ENCODE measurements around the gene OLFML1. TPM values are rescaled to one million over a fixed set of nuclear protein-coding genes. Genes with fewer than 3 reads are reported as not detected.

The OLFML1 gene
- total and polyA plus RNA-seq, 9 donors, result 16.3 to 114 (median 38.8) TPM

DNA sequence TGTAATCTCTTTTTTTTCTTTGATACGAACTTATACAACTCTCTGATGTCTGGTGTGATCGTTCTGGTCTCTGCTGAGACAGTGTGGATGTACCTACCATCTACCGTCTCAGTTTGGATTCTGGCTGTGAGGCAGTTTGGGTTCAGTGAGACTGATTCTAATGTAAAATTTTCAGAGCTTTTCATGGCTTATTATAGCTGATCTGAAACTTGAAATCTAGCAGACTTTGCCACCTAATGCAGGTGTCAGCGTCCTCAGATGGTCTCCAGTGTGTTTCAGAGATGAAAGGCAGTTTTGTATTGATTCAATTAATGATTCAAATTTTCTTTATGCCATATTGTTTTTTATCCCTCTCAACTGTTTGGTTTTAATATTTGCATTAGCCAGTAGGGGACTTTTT, 64.4 kb downstream of the OLFML1 start:
- no peak overlapping the region for H3K27ac ChIP-seq
- WGBS, 3 donors, result 64 to 80% (median 73%) methylated on average over 4 of the region's 4 CpGs
- no peaks in the 10 kb centered on the region for H3K27me3 ChIP-seq
- H3K4me1 ChIP-seq (ENCODE audit: insufficient read depth), result no peaks in the 10 kb centered on the region
- H3K4me3 ChIP-seq, result no peak overlapping the region
- TF ChIP-seq POLR2A (IDR thresholded peaks at IDR 0.05) (no peak), EP300 (IDR thresholded peaks at IDR 0.05) (no peak)
- TF ChIP-seq, protein P1, sequence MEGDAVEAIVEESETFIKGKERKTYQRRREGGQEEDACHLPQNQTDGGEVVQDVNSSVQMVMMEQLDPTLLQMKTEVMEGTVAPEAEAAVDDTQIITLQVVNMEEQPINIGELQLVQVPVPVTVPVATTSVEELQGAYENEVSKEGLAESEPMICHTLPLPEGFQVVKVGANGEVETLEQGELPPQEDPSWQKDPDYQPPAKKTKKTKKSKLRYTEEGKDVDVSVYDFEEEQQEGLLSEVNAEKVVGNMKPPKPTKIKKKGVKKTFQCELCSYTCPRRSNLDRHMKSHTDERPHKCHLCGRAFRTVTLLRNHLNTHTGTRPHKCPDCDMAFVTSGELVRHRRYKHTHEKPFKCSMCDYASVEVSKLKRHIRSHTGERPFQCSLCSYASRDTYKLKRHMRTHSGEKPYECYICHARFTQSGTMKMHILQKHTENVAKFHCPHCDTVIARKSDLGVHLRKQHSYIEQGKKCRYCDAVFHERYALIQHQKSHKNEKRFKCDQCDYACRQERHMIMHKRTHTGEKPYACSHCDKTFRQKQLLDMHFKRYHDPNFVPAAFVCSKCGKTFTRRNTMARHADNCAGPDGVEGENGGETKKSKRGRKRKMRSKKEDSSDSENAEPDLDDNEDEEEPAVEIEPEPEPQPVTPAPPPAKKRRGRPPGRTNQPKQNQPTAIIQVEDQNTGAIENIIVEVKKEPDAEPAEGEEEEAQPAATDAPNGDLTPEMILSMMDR (IDR thresholded peaks at IDR 0.05), result no peak
- intact Hi-C loops (cut with DNase I), result no loop called here
- H3K36me3 ChIP-seq, result no peaks in the 10 kb centered on the region
- H3K9me3 ChIP-seq, result no peaks in the 10 kb centered on the region
- no peak for DNase-seq

DNA sequence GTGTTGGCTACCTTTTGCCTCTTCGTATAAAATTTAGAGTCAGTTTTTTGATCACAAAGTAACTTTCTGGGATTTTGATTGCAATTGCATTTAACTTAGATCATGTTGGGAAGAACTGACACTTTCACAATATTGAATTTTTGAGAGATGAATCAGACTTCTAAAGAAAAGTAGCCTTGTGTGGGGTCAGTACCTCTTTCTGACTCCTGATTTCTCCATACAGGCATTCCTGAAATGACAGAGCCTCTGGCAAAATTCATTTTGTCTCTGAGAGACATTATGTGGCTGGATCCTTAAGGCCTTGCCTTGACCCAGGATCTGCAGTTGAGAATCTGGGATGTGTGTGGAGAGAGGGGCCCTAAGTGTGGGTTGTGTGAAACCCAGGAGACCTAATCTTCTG, 66.3 kb downstream of the OLFML1 start:
- intact Hi-C loops (cut with DNase I), result no loop called here
- Histone ChIP-seq H3K27me3 (no peaks in the 10 kb centered on the region), H3K27ac (no peak overlapping the region), H3K36me3 (no peaks in the 10 kb centered on the region), H3K4me3 (no peak overlapping the region), H3K9me3 (no peaks in the 10 kb centered on the region), H3K4me1 (ENCODE audit: insufficient read depth) (no peaks in the 10 kb centered on the region)
- 81 to 95% (median 87%) methylated on average over 1 of the region's 1 CpG for WGBS, 3 donors
- no peak for TF ChIP-seq EP300 (IDR thresholded peaks at IDR 0.05)
- no peak for TF ChIP-seq POLR2A (IDR thresholded peaks at IDR 0.05)
- TF ChIP-seq, protein P1 (IDR thresholded peaks at IDR 0.05), result no peak
- DNase-seq, result no peak

DNA sequence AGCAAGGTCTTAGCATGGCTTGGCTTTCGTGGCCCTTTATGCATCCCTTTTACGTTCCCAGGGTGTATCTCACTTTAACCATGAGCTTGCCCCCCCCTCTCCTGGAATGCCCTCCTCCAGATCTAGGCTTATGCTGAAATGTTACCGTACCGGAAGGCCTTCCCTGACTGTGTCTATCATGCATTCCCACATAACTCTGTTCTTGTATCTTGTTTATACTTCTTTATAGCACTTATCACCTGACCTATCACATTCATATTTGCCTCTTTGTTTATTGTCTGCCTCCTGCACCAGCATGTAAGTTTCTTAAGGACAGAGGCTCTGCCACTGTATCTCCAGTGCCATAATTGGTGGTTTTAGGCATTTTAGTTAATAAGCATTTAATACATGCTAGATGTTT, 67.4 kb downstream of the OLFML1 start:
- H3K4me1 ChIP-seq (ENCODE audit: insufficient read depth), result no peaks in the 10 kb centered on the region
- no peaks in the 10 kb centered on the region for H3K36me3 ChIP-seq
- no peaks in the 10 kb centered on the region for H3K9me3 ChIP-seq
- H3K27ac ChIP-seq, result no peak overlapping the region
- 89 to 93% (median 89%) methylated on average over 4 of the region's 4 CpGs for WGBS, 3 donors
- no peak for DNase-seq
- intact Hi-C loops (cut with DNase I), result no loop called here
- TF ChIP-seq EP300 (IDR thresholded peaks at IDR 0.05), result no peak
- TF ChIP-seq, protein P1 (IDR thresholded peaks at IDR 0.05), result no peak
- no peak for TF ChIP-seq POLR2A (IDR thresholded peaks at IDR 0.05)
- H3K4me3 ChIP-seq, result no peak overlapping the region
- no peaks in the 10 kb centered on the region for H3K27me3 ChIP-seq

DNA sequence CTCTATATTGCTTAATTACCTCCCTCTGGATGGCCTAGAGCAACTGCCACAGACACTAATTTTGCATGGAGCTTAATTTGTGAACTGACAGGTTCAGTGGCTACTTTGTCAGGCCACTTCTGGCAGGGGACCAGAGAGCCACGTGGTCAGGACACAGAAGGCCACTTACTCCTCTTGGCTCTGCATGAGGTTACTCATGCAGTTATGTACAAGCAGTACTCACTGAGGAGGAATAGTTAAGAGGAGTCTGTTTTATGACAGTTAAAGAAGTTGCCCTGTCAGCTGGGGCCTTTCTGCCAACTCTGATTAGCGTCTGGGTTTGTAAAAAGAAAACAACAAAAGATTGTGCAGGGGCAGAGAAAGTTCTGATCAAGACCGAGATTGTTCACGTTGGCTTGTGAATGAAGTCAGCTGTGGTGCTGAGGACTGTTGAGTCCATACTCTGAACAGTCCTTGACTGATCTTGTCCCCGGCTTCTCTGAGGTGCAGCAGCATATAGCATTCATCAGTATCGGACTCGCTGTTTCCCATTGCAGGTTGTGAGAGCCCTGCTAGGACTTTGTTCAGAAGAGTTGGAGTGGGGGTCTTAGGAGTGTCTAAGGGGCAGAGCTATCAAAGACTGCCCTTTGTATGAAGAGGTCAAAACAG, 69.9 kb downstream of the OLFML1 start:
- intact Hi-C loops (cut with DNase I), result no loop called here
- H3K27me3 ChIP-seq, result no peaks in the 10 kb centered on the region
- 58 to 67% (median 63%) methylated on average over 7 of the region's 7 CpGs for WGBS, 3 donors
- H3K4me3 ChIP-seq, result no peak overlapping the region
- no peaks in the 10 kb centered on the region for H3K4me1 ChIP-seq (ENCODE audit: insufficient read depth)
- TF ChIP-seq POLR2A (IDR thresholded peaks at IDR 0.05), result no peak
- TF ChIP-seq, protein P1 (IDR thresholded peaks at IDR 0.05), result no peak
- no peak for TF ChIP-seq EP300 (IDR thresholded peaks at IDR 0.05)
- H3K36me3 ChIP-seq, result no peaks in the 10 kb centered on the region
- DNase-seq, result peak in 1 of 5 donors; percentile 48
- H3K27ac ChIP-seq, result no peak overlapping the region
- no peaks in the 10 kb centered on the region for H3K9me3 ChIP-seq
